GM06990 (cell line): ENCODE data around the gene LRCH3.
A peak's percentile ranks its signal among the peaks of the same experiment; 100 is the strongest.

Experiments
- DNase-seq: peaks from one replicate; pipeline ENCODE4 v3.0.0-alpha.2; 2011; ENCODE audit not compliant: insufficient read length; ENCODE audit errors: extremely low read depth
- H3K27me3 ChIP-seq: replicated peaks from 2 replicates; pipeline ENCODE4 v1.6.0; 2011; ENCODE audit warnings: low read length; ENCODE audit not compliant: control insufficient read depth, insufficient read depth
- H3K36me3 ChIP-seq: 2 replicates; pipeline ENCODE4 v1.5.1; 2011; ENCODE audit warnings: low read length; ENCODE audit not compliant: control insufficient read depth, insufficient read depth
- H3K4me3 ChIP-seq: replicated peaks from 2 replicates; pipeline ENCODE4 v1.5.1; 2011; ENCODE audit warnings: low read depth, mild to moderate bottlenecking, control low read depth, low read length
- CTCF ChIP-seq: IDR thresholded peaks from 2 replicates; pipeline ENCODE4 v1.5.1; 2011; ENCODE audit warnings: low read length, control low read depth, mild to moderate bottlenecking, inconsistent platforms; ENCODE audit not compliant: insufficient read depth, poor library complexity, severe bottlenecking

The LRCH3 gene

GRCh38 chr3:197830967-197831313 lies 39.9 kb downstream of the LRCH3 start:
- H3K4me3 ChIP-seq = no peak overlapping the region
- peaks cover 1% of the 10 kb centered on the region; the same call in 1 of the 2 replicates for H3K36me3 ChIP-seq
- no peak for TF ChIP-seq CTCF
- no peaks in the 10 kb centered on the region for H3K27me3 ChIP-seq
- DNase-seq = no peak

- Histone ChIP-seq H3K4me3 (peak overlapping the region; percentile 6; the same call in 1 of the 2 replicates), H3K27me3 (no peaks in the 10 kb centered on the region), H3K36me3 (peaks cover 1% of the 10 kb centered on the region; the same call in 1 of the 2 replicates)
- DNase-seq = peak; percentile 35
- TF ChIP-seq CTCF = no peak
Observed at GRCh38 chr3:197833930-197834715, 43.1 kb downstream of the LRCH3 start.

- H3K36me3 ChIP-seq = peaks cover 5% of the 10 kb centered on the region
- no peak overlapping the region for H3K4me3 ChIP-seq
- no peaks in the 10 kb centered on the region for H3K27me3 ChIP-seq
- TF ChIP-seq CTCF = no peak
- no peak for DNase-seq
Observed at GRCh38 chr3:197835509-197835908, 44.5 kb downstream of the LRCH3 start.

- Histone ChIP-seq H3K36me3 (peaks cover 7% of the 10 kb centered on the region), H3K27me3 (no peaks in the 10 kb centered on the region), H3K4me3 (no peak overlapping the region)
- no peak for TF ChIP-seq CTCF
- no peak for DNase-seq
Observed at GRCh38 chr3:197836244-197836643, 45.2 kb downstream of the LRCH3 start.

- peaks cover 7% of the 10 kb centered on the region for H3K36me3 ChIP-seq
- H3K27me3 ChIP-seq = no peaks in the 10 kb centered on the region
- no peak overlapping the region for H3K4me3 ChIP-seq
- TF ChIP-seq CTCF = no peak
- DNase-seq = no peak
Observed at GRCh38 chr3:197837282-197837681, 46.2 kb downstream of the LRCH3 start.
